ENCODE data around the gene EVA1C. TPM values are rescaled to one million over a fixed set of nuclear protein-coding genes. Genes with fewer than 3 reads are reported as not detected.

EVA1C gene
- total RNA-seq, 1 experiment from 2014 or later: 29.3 TPM

DNA sequence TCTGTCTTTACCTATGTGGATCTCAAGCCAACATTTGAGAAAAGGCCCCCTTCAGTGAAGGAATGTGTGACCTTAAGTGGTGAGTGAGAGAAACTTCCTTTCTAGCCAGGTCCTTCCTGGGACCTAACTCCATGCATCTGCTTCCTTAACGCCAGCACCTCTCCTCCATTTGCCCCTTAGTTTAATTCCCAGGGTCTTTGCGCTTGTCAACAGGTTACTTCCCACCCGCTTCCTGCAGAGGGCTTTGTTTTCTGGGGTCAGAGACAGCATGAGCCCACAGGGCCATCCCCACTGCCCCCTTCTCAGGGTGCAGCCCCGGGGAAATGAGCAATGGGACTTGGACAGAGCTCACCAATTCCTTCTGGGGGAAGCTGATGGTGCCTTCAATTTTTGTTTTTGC is 54.8 kb downstream of the EVA1C start (continued):
- TF ChIP-seq, protein P1, sequence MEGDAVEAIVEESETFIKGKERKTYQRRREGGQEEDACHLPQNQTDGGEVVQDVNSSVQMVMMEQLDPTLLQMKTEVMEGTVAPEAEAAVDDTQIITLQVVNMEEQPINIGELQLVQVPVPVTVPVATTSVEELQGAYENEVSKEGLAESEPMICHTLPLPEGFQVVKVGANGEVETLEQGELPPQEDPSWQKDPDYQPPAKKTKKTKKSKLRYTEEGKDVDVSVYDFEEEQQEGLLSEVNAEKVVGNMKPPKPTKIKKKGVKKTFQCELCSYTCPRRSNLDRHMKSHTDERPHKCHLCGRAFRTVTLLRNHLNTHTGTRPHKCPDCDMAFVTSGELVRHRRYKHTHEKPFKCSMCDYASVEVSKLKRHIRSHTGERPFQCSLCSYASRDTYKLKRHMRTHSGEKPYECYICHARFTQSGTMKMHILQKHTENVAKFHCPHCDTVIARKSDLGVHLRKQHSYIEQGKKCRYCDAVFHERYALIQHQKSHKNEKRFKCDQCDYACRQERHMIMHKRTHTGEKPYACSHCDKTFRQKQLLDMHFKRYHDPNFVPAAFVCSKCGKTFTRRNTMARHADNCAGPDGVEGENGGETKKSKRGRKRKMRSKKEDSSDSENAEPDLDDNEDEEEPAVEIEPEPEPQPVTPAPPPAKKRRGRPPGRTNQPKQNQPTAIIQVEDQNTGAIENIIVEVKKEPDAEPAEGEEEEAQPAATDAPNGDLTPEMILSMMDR (IDR thresholded peaks at IDR 0.05 in 2 of 3, conservative IDR thresholded peaks at IDR 0.05 in 1 of 3; ENCODE audit: borderline replicate concordance in 1 of 3, insufficient read depth in 1 of 3, low read depth in 2 of 3, low read length in 2 of 3): no peak
- TF ChIP-seq ZFX (IDR thresholded peaks at IDR 0.05): no peak
- TF ChIP-seq SRF (IDR thresholded peaks at IDR 0.05; ENCODE audit: low read depth): no peak
- TF ChIP-seq FOSL1 (IDR thresholded peaks at IDR 0.05; ENCODE audit: low read depth): no peak
- TF ChIP-seq EGR1 (IDR thresholded peaks at IDR 0.05; ENCODE audit: low read depth): no peak
- no peak for TF ChIP-seq TCF7L2 (IDR thresholded peaks at IDR 0.05; ENCODE audit: borderline replicate concordance, extremely low read depth, insufficient read depth, insufficient read length)
- TF ChIP-seq, protein P2, sequence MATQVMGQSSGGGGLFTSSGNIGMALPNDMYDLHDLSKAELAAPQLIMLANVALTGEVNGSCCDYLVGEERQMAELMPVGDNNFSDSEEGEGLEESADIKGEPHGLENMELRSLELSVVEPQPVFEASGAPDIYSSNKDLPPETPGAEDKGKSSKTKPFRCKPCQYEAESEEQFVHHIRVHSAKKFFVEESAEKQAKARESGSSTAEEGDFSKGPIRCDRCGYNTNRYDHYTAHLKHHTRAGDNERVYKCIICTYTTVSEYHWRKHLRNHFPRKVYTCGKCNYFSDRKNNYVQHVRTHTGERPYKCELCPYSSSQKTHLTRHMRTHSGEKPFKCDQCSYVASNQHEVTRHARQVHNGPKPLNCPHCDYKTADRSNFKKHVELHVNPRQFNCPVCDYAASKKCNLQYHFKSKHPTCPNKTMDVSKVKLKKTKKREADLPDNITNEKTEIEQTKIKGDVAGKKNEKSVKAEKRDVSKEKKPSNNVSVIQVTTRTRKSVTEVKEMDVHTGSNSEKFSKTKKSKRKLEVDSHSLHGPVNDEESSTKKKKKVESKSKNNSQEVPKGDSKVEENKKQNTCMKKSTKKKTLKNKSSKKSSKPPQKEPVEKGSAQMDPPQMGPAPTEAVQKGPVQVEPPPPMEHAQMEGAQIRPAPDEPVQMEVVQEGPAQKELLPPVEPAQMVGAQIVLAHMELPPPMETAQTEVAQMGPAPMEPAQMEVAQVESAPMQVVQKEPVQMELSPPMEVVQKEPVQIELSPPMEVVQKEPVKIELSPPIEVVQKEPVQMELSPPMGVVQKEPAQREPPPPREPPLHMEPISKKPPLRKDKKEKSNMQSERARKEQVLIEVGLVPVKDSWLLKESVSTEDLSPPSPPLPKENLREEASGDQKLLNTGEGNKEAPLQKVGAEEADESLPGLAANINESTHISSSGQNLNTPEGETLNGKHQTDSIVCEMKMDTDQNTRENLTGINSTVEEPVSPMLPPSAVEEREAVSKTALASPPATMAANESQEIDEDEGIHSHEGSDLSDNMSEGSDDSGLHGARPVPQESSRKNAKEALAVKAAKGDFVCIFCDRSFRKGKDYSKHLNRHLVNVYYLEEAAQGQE (IDR thresholded peaks at IDR 0.05; ENCODE audit: low read depth): no peak
- TF ChIP-seq JUND (IDR thresholded peaks at IDR 0.05): no peak
- TF ChIP-seq, protein P3, sequence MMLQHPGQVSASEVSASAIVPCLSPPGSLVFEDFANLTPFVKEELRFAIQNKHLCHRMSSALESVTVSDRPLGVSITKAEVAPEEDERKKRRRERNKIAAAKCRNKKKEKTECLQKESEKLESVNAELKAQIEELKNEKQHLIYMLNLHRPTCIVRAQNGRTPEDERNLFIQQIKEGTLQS (IDR thresholded peaks at IDR 0.05): no peak
- no peak for TF ChIP-seq EZH2 (IDR thresholded peaks at IDR 0.05)
- no peak for TF ChIP-seq ZNF274 (IDR thresholded peaks at IDR 0.05; ENCODE audit: low read depth, low read length)
- no peak for TF ChIP-seq CEBPB (IDR thresholded peaks at IDR 0.05; ENCODE audit: low read depth)

All from HCT116 (cell line).